NT2/D1 (cell line): ENCODE data around the gene RELN.

ENCODE experiments used
- SUZ12 ChIP-seq: IDR thresholded peaks from 2 replicates; pipeline ENCODE4 v1.6.1; 2011; ENCODE audit not compliant: insufficient read length, insufficient read depth; ENCODE audit errors: extremely low read depth
- YY1 ChIP-seq: IDR thresholded peaks from 2 replicates; pipeline ENCODE4 v1.6.1; 2011; ENCODE audit not compliant: insufficient read length, insufficient read depth
- ZNF274 ChIP-seq: IDR thresholded peaks from 2 replicates; pipeline ENCODE4 v1.6.1; 2011; ENCODE audit warnings: mild to moderate bottlenecking, low read depth, low read length

DNA sequence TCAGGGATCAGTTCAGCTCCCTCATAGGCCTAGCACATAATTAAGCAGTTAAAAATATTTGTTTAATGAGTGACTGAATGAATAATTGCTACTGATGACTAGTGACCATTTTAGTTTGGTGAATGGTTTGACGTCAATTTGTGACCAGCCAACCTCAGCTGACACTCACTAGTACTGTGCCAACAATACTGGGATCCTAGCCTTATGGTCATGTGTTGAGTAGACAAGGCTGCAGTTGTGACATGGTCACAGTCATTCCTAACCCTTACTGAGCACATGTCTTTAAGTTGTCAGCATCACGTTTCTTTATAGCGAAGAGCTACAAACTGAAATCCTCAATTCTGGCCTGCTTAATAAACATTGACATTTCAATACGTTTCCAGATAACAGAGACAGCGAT is 456.5 kb downstream of the RELN start:
- no peak for TF ChIP-seq YY1
- TF ChIP-seq ZNF274, result no peak
- no peak for TF ChIP-seq SUZ12
